OCI-LY1 (cell line): ENCODE measurements around the gene SORBS1.

Source experiments
- H2AFZ ChIP-seq: fragments of 200-600 bp; sonication (generic), shearing (Covaris generic); 2 replicates; pipeline ENCODE4 v1.6.0; 2014; ENCODE audit warnings: antibody characterized with exemption, mild to moderate bottlenecking, low read length
- H3F3A ChIP-seq: fragments of 200-600 bp; sonication (generic), shearing (Covaris generic); 2 replicates; pipeline ENCODE4 v1.6.0; 2014; ENCODE audit warnings: mild to moderate bottlenecking, antibody characterized with exemption, low read length, moderate library complexity; ENCODE audit not compliant: insufficient read depth
- H3K27ac ChIP-seq: fragments of 200-600 bp; sonication (generic); 2 replicates; pipeline ENCODE4 v1.5.1; 2014; ENCODE audit warnings: low read length, mixed run types, mild to moderate bottlenecking, low read depth; ENCODE audit not compliant: poor library complexity, severe bottlenecking
- H3K27me3 ChIP-seq: fragments of 200-600 bp; sonication (generic); 2 replicates; pipeline ENCODE4 v1.6.0; 2014; ENCODE audit warnings: antibody characterized with exemption, mild to moderate bottlenecking, low read length, moderate library complexity; ENCODE audit not compliant: insufficient read depth
- H3K36me3 ChIP-seq: fragments of 200-600 bp; sonication (generic); 2 replicates; pipeline ENCODE4 v1.6.1; 2014; ENCODE audit warnings: mild to moderate bottlenecking, antibody characterized with exemption, low read length, moderate library complexity, mixed read lengths; ENCODE audit not compliant: insufficient read depth
- H3K4me1 ChIP-seq: fragments of 200-600 bp; sonication (generic); 2 replicates; pipeline ENCODE4 v1.5.1; 2014; ENCODE audit warnings: mild to moderate bottlenecking, low read length, moderate library complexity; ENCODE audit not compliant: insufficient read depth, severe bottlenecking
- H3K4me2 ChIP-seq: fragments of 200-600 bp; sonication (generic), shearing (Covaris generic); 2 replicates; pipeline ENCODE4 v1.6.1; 2014; ENCODE audit warnings: low read length
- H3K4me3 ChIP-seq: fragments of 200-600 bp; sonication (generic); 2 replicates; pipeline ENCODE4 v1.5.1; 2014; ENCODE audit warnings: low read length, low read depth, mild to moderate bottlenecking, mixed read lengths; ENCODE audit not compliant: poor library complexity, severe bottlenecking
- H3K79me2 ChIP-seq: fragments of 200-600 bp; shearing (Covaris generic); 2 replicates; pipeline ENCODE4 v1.6.1; 2016; ENCODE audit warnings: mixed run types, low read length, mixed read lengths; ENCODE audit not compliant: insufficient read depth
- H3K9ac ChIP-seq: fragments of 200-600 bp; sonication (generic), shearing (Covaris generic); 2 replicates; pipeline ENCODE4 v1.6.1; 2014; ENCODE audit warnings: mild to moderate bottlenecking, low read length, mixed read lengths
- H3K9me2 ChIP-seq: fragments of 200-600 bp; sonication (generic), shearing (Covaris generic); 2 replicates; pipeline ENCODE4 v1.6.1; 2014; ENCODE audit warnings: low read depth, mild to moderate bottlenecking, low read length, mixed read lengths
- H3K9me3 ChIP-seq: fragments of 200-600 bp; shearing (Covaris generic); 2 replicates; pipeline ENCODE4 v1.6.1; 2014; ENCODE audit warnings: low read length, mixed read lengths
- H4K20me1 ChIP-seq: fragments of 200-600 bp; sonication (generic), shearing (Covaris generic); 2 replicates; pipeline ENCODE4 v1.6.0; 2016; ENCODE audit warnings: mild to moderate bottlenecking, low read length; ENCODE audit not compliant: insufficient read depth
- EZH2 ChIP-seq: fragments of 200-600 bp; sonication (generic), shearing (Covaris generic); IDR thresholded peaks from 2 replicates; pipeline ENCODE4 v1.8.0; 2017; ENCODE audit warnings: borderline replicate concordance, mixed run types, mild to moderate bottlenecking, antibody characterized with exemption, low read length, moderate library complexity, mixed read lengths
- TF ChIP-seq, protein P1 (sequence below): fragments of 200-600 bp; sonication (generic), shearing (Covaris generic); IDR thresholded peaks from 2 replicates; pipeline ENCODE4 v1.5.1; 2017; ENCODE audit warnings: mild to moderate bottlenecking, antibody characterized with exemption, low read length, moderate library complexity, mixed read lengths

SORBS1 gene

DNA sequence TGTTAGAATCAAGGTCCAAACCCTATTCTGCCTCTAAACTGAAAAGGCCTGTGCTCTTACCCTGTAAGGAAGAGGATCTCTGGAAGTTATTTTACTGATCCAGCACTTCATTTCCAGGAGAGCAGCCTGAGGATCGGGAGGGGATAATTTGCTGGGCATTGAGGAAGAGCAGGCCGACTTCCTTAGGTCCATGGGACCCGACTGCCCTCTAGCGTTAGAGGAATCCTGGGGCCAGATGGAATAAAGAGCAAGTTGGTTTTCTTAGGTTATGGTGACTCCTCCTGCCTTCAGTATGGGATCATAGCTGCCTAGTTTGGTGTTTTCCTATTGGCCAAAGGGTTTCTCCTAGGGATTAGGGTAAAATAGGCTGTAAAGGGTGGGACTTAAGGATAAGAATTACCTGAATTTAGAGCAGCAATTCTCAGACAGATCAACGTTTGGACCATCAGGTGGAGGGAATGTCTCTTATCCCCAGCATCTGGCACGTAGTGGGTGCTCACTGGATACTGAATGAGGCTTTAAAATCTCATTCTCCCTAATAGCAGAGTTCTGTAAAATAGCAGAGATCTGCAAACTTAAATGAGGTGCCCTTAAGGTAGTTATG, 40.0 kb upstream of the SORBS1 start:
- no peak overlapping the region for H2AFZ ChIP-seq
- H3K27ac ChIP-seq, result no peak overlapping the region
- no peak overlapping the region for H3K4me2 ChIP-seq
- no peaks in the 10 kb centered on the region for H3K36me3 ChIP-seq
- no peak for TF ChIP-seq EZH2
- TF ChIP-seq, protein P1, sequence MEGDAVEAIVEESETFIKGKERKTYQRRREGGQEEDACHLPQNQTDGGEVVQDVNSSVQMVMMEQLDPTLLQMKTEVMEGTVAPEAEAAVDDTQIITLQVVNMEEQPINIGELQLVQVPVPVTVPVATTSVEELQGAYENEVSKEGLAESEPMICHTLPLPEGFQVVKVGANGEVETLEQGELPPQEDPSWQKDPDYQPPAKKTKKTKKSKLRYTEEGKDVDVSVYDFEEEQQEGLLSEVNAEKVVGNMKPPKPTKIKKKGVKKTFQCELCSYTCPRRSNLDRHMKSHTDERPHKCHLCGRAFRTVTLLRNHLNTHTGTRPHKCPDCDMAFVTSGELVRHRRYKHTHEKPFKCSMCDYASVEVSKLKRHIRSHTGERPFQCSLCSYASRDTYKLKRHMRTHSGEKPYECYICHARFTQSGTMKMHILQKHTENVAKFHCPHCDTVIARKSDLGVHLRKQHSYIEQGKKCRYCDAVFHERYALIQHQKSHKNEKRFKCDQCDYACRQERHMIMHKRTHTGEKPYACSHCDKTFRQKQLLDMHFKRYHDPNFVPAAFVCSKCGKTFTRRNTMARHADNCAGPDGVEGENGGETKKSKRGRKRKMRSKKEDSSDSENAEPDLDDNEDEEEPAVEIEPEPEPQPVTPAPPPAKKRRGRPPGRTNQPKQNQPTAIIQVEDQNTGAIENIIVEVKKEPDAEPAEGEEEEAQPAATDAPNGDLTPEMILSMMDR, result peak; percentile 70
- no peak overlapping the region for H3K9ac ChIP-seq
- H4K20me1 ChIP-seq, result no peaks in the 10 kb centered on the region
- H3K4me3 ChIP-seq, result no peak overlapping the region
- H3K9me2 ChIP-seq, result no peaks in the 10 kb centered on the region
- H3F3A ChIP-seq, result no peaks in the 10 kb centered on the region
- no peaks in the 10 kb centered on the region for H3K9me3 ChIP-seq
- H3K4me1 ChIP-seq, result no peaks in the 10 kb centered on the region
- no peaks in the 10 kb centered on the region for H3K27me3 ChIP-seq
- no peaks in the 10 kb centered on the region for H3K79me2 ChIP-seq

DNA sequence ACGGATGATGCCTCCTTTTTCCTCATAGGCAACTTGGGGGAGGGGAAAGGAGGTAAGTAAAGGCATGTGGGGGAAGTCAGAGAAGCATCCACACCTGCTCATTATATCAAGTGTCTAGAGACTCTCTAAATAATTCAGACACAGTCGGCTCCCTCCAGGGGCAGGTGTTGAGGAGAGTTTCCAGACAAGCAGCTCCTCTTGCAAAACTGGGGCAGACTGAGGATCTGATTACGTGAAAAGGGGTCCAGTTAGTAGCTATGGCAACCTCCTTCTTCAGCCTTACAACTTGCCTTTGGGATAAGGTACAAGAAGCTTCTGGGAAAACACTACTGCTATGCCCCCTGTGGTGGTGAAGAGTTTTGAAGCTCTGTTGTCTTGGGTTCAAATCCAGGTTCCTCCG, 39.0 kb upstream of the SORBS1 start:
- TF ChIP-seq, protein P1, result no peak
- no peak for TF ChIP-seq EZH2
- Histone ChIP-seq H3K27me3 (no peaks in the 10 kb centered on the region), H3K79me2 (no peaks in the 10 kb centered on the region), H3K9me2 (no peaks in the 10 kb centered on the region), H3K4me1 (no peaks in the 10 kb centered on the region), H3K9me3 (no peaks in the 10 kb centered on the region), H3K4me2 (no peak overlapping the region), H2AFZ (no peak overlapping the region), H3K9ac (no peak overlapping the region), H3K36me3 (no peaks in the 10 kb centered on the region), H4K20me1 (no peaks in the 10 kb centered on the region), H3K27ac (no peak overlapping the region), H3K4me3 (no peak overlapping the region), H3F3A (no peaks in the 10 kb centered on the region)

DNA sequence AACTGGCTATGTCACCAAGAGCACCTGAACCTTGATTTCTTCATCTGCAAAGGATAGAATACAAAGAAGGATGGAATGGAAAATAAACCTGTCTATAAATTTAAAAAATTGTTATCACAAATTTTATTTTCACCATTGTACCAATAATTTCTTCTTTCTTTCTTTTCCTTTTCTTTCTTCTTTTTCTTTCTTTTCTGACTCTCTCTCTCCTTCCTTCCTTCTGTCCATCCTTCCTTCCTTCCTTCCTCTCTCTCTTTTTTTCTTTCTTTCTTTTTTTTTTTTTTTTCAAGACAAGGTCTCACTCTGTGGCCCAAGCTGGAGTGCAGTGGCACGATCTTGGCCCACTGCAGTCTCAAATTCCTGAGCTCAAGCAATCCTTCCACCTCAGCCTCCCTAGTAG, 36.6 kb upstream of the SORBS1 start:
- TF ChIP-seq, protein P1, result no peak
- TF ChIP-seq EZH2, result no peak
- Histone ChIP-seq H3K27me3 (no peaks in the 10 kb centered on the region), H3K79me2 (no peaks in the 10 kb centered on the region), H3K4me3 (no peak overlapping the region), H3K36me3 (no peaks in the 10 kb centered on the region), H3K27ac (no peak overlapping the region), H3K4me2 (no peak overlapping the region), H2AFZ (no peak overlapping the region), H3K9me2 (no peaks in the 10 kb centered on the region), H3K9me3 (no peaks in the 10 kb centered on the region), H3K9ac (no peak overlapping the region), H3F3A (no peaks in the 10 kb centered on the region), H3K4me1 (no peaks in the 10 kb centered on the region), H4K20me1 (no peaks in the 10 kb centered on the region)
